Trophoblast cell (in vitro differentiated cells and primary cell): ENCODE results near the gene ATP6V1A.

Experiments used
- DNase-seq, 2 donors: peaks; one replicate each; pipeline ENCODE4 v3.0.0-alpha.2; 2016
- H2AFZ ChIP-seq: 2 replicates; pipeline ENCODE4 v1.6.1; 2013; ENCODE audit warnings: low read length, moderate library complexity, mild to moderate bottlenecking; ENCODE audit not compliant: insufficient read depth, poor library complexity
- H2AK5ac ChIP-seq: 2 replicates; pipeline ENCODE4 v1.6.1; 2013; ENCODE audit warnings: mild to moderate bottlenecking, low read length
- H2BK120ac ChIP-seq: 2 replicates; pipeline ENCODE4 v1.6.1; 2013; ENCODE audit warnings: low read length, mild to moderate bottlenecking, moderate library complexity; ENCODE audit not compliant: insufficient read depth, poor library complexity
- H2BK12ac ChIP-seq: 2 replicates; pipeline ENCODE4 v1.6.1; 2013; ENCODE audit warnings: mild to moderate bottlenecking, low read length, moderate library complexity
- H2BK5ac ChIP-seq: 2 replicates; pipeline ENCODE4 v1.6.1; 2013; ENCODE audit warnings: low read length, low read depth, moderate library complexity, mild to moderate bottlenecking; ENCODE audit not compliant: poor library complexity
- H3K14ac ChIP-seq: 2 replicates; pipeline ENCODE4 v1.6.1; 2013; ENCODE audit warnings: mild to moderate bottlenecking, low read length
- H3K18ac ChIP-seq: 2 replicates; pipeline ENCODE4 v1.6.1; 2013; ENCODE audit warnings: mild to moderate bottlenecking, low read length
- H3K23ac ChIP-seq: 2 replicates; pipeline ENCODE4 v1.6.1; 2013; ENCODE audit warnings: low read length
- H3K27ac ChIP-seq: 2 replicates; pipeline ENCODE4 v1.5.1; 2013; ENCODE audit warnings: low read depth, mild to moderate bottlenecking, inconsistent platforms, low read length, moderate library complexity
- H3K27me3 ChIP-seq: 2 replicates; pipeline ENCODE4 v1.6.1; 2013; ENCODE audit warnings: inconsistent platforms, mild to moderate bottlenecking, low read length, moderate library complexity; ENCODE audit not compliant: insufficient read depth
- H3K36me3 ChIP-seq, 2 experiments: 1 replicate in 1 of 2; 2 replicates in 1 of 2; pipeline ENCODE4 v1.6.1; 2013; ENCODE audit warnings: low read length in 2 of 2, mild to moderate bottlenecking in 2 of 2, moderate library complexity in 1 of 2; ENCODE audit not compliant: insufficient read depth in 2 of 2, control insufficient read depth in 1 of 2
- H3K4ac ChIP-seq: 2 replicates; pipeline ENCODE4 v1.6.1; 2013; ENCODE audit warnings: low read depth, mild to moderate bottlenecking, low read length, moderate library complexity
- H3K4me1 ChIP-seq, 2 experiments: 1 replicate in 1 of 2; 2 replicates in 1 of 2; pipeline ENCODE4 v1.6.1; 2013; ENCODE audit warnings: low read length in 2 of 2, mild to moderate bottlenecking in 2 of 2, moderate library complexity in 1 of 2; ENCODE audit not compliant: insufficient read depth in 2 of 2, control insufficient read depth in 1 of 2
- H3K4me2 ChIP-seq: 2 replicates; pipeline ENCODE4 v1.6.1; 2013; ENCODE audit warnings: inconsistent platforms, mild to moderate bottlenecking, low read length, moderate library complexity
- H3K4me3 ChIP-seq: 2 replicates; pipeline ENCODE4 v1.5.1; 2013; ENCODE audit warnings: mild to moderate bottlenecking, low read depth, low read length, inconsistent platforms
- H3K79me1 ChIP-seq: one replicate; pipeline ENCODE4 v1.6.1; 2013; ENCODE audit warnings: low read length
- H3K79me2 ChIP-seq: 2 replicates; pipeline ENCODE4 v1.6.1; 2013; ENCODE audit warnings: low read length, mild to moderate bottlenecking; ENCODE audit not compliant: control insufficient read depth, insufficient read depth, poor library complexity
- H3K9ac ChIP-seq: 2 replicates; pipeline ENCODE4 v1.6.1; 2013; ENCODE audit warnings: mild to moderate bottlenecking, low read length
- H3K9me3 ChIP-seq: 2 replicates; pipeline ENCODE4 v1.6.1; 2013; ENCODE audit warnings: low read depth, mild to moderate bottlenecking, control low read depth, inconsistent platforms, low read length; ENCODE audit not compliant: insufficient read depth
- H4K12ac ChIP-seq: 2 replicates; pipeline ENCODE4 v1.6.1; 2013; ENCODE audit warnings: low read depth, mild to moderate bottlenecking, low read length, moderate library complexity
- H4K8ac ChIP-seq: 2 replicates; pipeline ENCODE4 v1.6.1; 2013; ENCODE audit warnings: low read depth, mild to moderate bottlenecking, low read length, moderate library complexity
- H4K91ac ChIP-seq: one replicate; pipeline ENCODE4 v1.6.1; 2013; ENCODE audit warnings: low read depth, mild to moderate bottlenecking, low read length, moderate library complexity
- WGBS: extraction: QIAGEN DNeasy Blood & Tissue Kit; methylation state at CpG from one replicate; pipeline ENCODE4 v1.1.7; 2013; ENCODE audit warnings: missing lambda C conversion rate; ENCODE audit not compliant: insufficient read length, insufficient coverage; ENCODE audit errors: extremely low coverage; 5-methylcytosine and 5-hydroxymethylcytosine counted together

Gene ATP6V1A

GRCh38 chr3:113717818-113718217 lies 29.0 kb upstream of the ATP6V1A start:
- H2BK12ac ChIP-seq, result no peak overlapping the region
- no peaks in the 10 kb centered on the region for H3K79me2 ChIP-seq
- DNase-seq, result no peak
- H4K12ac ChIP-seq, result no peak overlapping the region
- H3K4me3 ChIP-seq, result no peak overlapping the region
- H3K4ac ChIP-seq, result no peak overlapping the region
- no peak overlapping the region for H3K9ac ChIP-seq
- no peaks in the 10 kb centered on the region for H3K4me1 ChIP-seq
- no peak overlapping the region for H2AFZ ChIP-seq
- WGBS, result no CpG with 5 or more reads among the region's 3 CpGs
- no peak overlapping the region for H3K4me2 ChIP-seq
- no peak overlapping the region for H2AK5ac ChIP-seq
- no peak overlapping the region for H2BK120ac ChIP-seq
- no peak overlapping the region for H3K27ac ChIP-seq
- no peak overlapping the region for H3K18ac ChIP-seq
- H4K8ac ChIP-seq, result no peak overlapping the region
- no peak overlapping the region for H4K91ac ChIP-seq
- H3K79me1 ChIP-seq, result no peaks in the 10 kb centered on the region
- peaks cover 2 to 7% of the 10 kb centered on the region in 2 experiments for H3K36me3 ChIP-seq
- H3K14ac ChIP-seq, result no peak overlapping the region
- no peak overlapping the region for H3K23ac ChIP-seq
- H3K9me3 ChIP-seq, result peaks cover 2% of the 10 kb centered on the region
- no peaks in the 10 kb centered on the region for H3K27me3 ChIP-seq
- H2BK5ac ChIP-seq, result no peak overlapping the region

- H3K23ac ChIP-seq, result no peak overlapping the region
- H3K18ac ChIP-seq, result no peak overlapping the region
- H3K9ac ChIP-seq, result no peak overlapping the region
- no peak overlapping the region for H3K4me2 ChIP-seq
- no peak overlapping the region for H2AFZ ChIP-seq
- no peaks in the 10 kb centered on the region for H3K27me3 ChIP-seq
- no peak overlapping the region for H2BK120ac ChIP-seq
- peaks cover 2% of the 10 kb centered on the region for H3K9me3 ChIP-seq
- H3K4ac ChIP-seq, result no peak overlapping the region
- DNase-seq, result no peak
- H4K12ac ChIP-seq, result no peak overlapping the region
- H2AK5ac ChIP-seq, result no peak overlapping the region
- H3K4me3 ChIP-seq, result no peak overlapping the region
- no peak overlapping the region for H4K8ac ChIP-seq
- no peaks in the 10 kb centered on the region for H3K79me1 ChIP-seq
- no peak overlapping the region for H2BK12ac ChIP-seq
- H3K27ac ChIP-seq, result no peak overlapping the region
- H3K79me2 ChIP-seq, result no peaks in the 10 kb centered on the region
- no peak overlapping the region for H2BK5ac ChIP-seq
- H3K36me3 ChIP-seq, result peaks cover 2 to 7% of the 10 kb centered on the region in 2 experiments
- H3K4me1 ChIP-seq, result no peaks in the 10 kb centered on the region
- no peak overlapping the region for H4K91ac ChIP-seq
- H3K14ac ChIP-seq, result no peak overlapping the region
- no CpG with 5 or more reads among the region's 1 CpG for WGBS
Observed at GRCh38 chr3:113719294-113719693, 27.5 kb upstream of the ATP6V1A start.

- H3K27ac ChIP-seq, result no peak overlapping the region
- H3K9me3 ChIP-seq, result peaks cover 2% of the 10 kb centered on the region
- no peak overlapping the region for H2AFZ ChIP-seq
- no peaks in the 10 kb centered on the region for H3K27me3 ChIP-seq
- no peak overlapping the region for H2BK12ac ChIP-seq
- H3K23ac ChIP-seq, result no peak overlapping the region
- H3K4me1 ChIP-seq, result no peaks in the 10 kb centered on the region
- no peak overlapping the region for H2BK5ac ChIP-seq
- H3K79me2 ChIP-seq, result no peaks in the 10 kb centered on the region
- H3K4me3 ChIP-seq, result no peak overlapping the region
- no peak overlapping the region for H3K4ac ChIP-seq
- no peak overlapping the region for H3K9ac ChIP-seq
- H4K91ac ChIP-seq, result no peak overlapping the region
- no peak for DNase-seq
- no peak overlapping the region for H3K4me2 ChIP-seq
- no peaks in the 10 kb centered on the region for H3K79me1 ChIP-seq
- no peak overlapping the region for H4K8ac ChIP-seq
- WGBS, result no CpG with 5 or more reads among the region's 2 CpGs
- H2BK120ac ChIP-seq, result no peak overlapping the region
- H4K12ac ChIP-seq, result no peak overlapping the region
- H3K14ac ChIP-seq, result no peak overlapping the region
- peaks cover 2 to 7% of the 10 kb centered on the region in 2 experiments for H3K36me3 ChIP-seq
- H3K18ac ChIP-seq, result no peak overlapping the region
- H2AK5ac ChIP-seq, result no peak overlapping the region
Observed at GRCh38 chr3:113719758-113720157, 27.1 kb upstream of the ATP6V1A start.

- Histone ChIP-seq H2BK12ac (no peak overlapping the region), H3K23ac (no peak overlapping the region), H3K4ac (no peak overlapping the region), H3K79me1 (no peaks in the 10 kb centered on the region), H3K27ac (no peak overlapping the region), H2BK120ac (no peak overlapping the region), H3K79me2 (no peaks in the 10 kb centered on the region), H3K4me1 (no peaks in the 10 kb centered on the region), H3K27me3 (no peaks in the 10 kb centered on the region), H4K12ac (no peak overlapping the region), H3K18ac (no peak overlapping the region), H3K9ac (no peak overlapping the region), H3K14ac (no peak overlapping the region), H2AK5ac (no peak overlapping the region), H4K8ac (no peak overlapping the region), H4K91ac (no peak overlapping the region), H2AFZ (no peak overlapping the region), H3K4me3 (no peak overlapping the region), H3K4me2 (no peak overlapping the region), H3K9me3 (peaks cover 2% of the 10 kb centered on the region), H2BK5ac (no peak overlapping the region), H3K36me3 (peaks cover 2 to 7% of the 10 kb centered on the region in 2 experiments)
- WGBS, result no CpG with 5 or more reads among the region's 3 CpGs
- DNase-seq, result no peak
Observed at GRCh38 chr3:113721636-113722035, 25.2 kb upstream of the ATP6V1A start.
